Measurements from ENCODE around the gene ALG14.
A peak's percentile ranks its signal among the peaks of the same experiment; 100 is the strongest.
"Not testable (repeated sequence)": the region's sequence is repeated elsewhere in the genome, so short reads cannot be mapped to it uniquely, and the experiment has no call there.

The ALG14 gene

DNA sequence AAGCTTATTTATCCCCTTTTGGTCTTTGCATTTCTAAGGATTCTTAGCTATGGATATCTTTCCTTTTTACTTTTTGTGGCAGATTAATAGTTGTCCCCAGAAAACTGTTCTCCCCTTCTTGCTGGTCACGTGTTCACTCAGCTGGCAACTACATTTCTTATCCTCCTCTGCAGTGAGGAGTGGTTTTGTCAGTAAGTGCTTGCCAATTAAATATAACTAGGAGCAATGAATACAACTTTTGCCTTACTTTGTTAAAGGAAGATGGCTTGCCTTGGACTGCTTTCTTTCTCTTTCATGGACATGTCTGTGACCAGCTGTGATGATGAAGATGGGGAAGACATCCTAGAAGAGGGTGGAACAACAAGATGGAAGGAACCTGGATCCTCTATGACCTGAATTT lies 15.6 kb upstream of the ALG14 start:
- no peak for DNase-seq (ENCODE audit: low read depth in 3 of 3)

DNA sequence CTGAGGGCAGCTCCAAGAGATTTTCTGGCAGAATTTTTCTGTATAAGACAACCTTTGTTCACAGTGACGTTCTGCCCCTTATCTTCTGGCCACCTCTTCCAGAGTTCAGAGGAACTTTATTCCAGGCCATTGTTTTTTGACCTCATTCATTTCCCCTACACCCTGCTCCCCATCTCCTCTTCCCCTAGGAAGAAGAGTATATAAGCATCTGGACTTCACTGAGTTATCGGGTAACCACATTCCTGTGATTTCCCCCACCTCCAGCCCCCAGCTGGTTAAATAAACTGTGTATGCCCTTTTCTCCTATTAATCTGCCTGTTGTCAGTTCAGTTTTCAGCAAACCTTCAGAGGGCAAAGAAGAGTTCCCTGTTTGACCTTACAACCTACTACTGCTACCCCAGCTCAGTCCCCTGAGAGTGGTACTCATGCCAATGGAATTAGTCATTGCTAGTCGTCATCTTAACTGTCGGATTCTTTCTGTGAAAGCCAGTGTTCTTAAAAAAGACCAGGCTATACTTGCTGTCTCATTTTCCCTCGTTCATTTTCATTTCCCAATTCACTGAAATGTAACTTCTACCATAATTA lies 14.3 kb upstream of the ALG14 start:
- no peak for DNase-seq (ENCODE audit: low read depth in 3 of 3)

DNA sequence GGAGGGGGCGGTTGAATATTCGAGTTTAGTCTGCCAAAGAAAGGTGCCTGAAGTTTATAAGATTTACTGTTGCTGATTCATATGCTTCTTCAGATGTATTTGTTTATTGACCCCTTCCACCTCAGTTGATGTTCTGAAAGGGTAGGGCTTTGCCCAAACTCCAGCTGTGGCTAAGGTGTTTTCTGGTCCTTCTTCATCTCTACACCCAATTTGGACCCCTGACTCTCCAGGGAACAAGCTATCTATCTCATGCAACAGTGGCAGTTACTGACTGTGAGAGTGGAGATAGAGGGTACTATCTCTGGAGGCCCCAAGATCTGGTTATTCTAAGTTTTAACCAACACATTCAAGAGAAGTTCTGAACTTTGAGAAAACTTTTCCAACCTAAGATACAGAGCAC lies 12.6 kb upstream of the ALG14 start:
- DNase-seq (ENCODE audit: low read depth in 3 of 3), result no peak

DNA sequence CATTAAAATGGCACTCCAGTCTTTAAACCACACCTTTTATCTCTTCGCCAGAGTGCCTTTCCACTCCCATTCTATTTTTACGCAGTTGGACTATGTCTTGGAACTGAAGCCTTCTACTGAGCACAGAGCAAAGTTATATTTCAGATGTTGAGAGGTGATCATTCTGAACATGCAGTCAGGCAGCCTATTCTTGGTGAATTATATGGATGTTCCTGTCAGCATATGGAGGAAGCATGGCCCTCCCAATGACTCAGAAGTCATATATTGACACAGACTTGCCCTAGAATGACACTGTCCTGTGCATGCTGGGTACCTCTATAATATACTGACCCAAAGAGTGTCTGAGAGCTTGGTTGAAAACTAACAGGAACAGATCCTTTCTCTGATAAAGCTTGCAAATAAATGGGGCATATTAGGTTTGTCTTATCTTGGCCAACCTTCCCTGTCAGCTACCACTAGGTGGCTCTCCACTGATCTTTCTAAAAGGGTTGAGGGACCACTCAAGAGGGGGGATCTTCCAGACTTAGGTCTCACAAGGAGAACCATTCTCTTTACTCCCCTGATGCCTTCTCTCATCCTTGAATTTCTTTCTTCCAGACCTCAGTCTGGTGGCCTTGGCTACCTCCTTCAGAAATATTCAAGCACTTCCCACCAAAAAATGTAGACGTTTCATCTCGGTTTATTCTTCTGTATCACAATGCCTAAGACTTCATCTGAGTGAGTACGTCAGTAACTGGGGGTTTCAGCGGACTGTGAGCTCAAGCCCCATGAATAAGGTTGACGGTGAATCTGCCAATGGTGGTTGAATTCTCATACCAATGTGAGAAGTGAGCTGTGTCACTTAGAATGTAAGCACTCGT lies 11.8 kb upstream of the ALG14 start:
- no peak for DNase-seq (ENCODE audit: low read depth in 3 of 3)

DNA sequence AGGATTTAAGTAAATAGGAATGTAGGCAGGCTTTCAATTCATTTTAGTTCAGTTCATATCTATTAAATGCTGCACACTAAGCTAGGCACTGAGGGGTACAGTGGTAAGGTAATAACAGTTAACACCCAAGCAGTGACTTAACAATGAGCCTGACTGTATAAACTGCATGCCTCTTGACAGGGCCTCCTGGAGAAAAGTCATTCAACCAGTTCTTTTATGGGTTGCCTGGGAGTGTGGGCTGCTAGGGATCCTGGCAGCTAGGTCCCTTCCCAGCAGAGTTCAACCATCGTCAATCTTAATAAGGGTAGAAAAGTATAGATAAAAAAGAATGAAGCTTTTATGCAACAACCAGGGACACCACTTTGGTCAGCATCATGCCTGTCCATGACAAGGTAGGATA lies 8.1 kb upstream of the ALG14 start:
- DNase-seq (ENCODE audit: low read depth in 3 of 3), result no peak

DNA sequence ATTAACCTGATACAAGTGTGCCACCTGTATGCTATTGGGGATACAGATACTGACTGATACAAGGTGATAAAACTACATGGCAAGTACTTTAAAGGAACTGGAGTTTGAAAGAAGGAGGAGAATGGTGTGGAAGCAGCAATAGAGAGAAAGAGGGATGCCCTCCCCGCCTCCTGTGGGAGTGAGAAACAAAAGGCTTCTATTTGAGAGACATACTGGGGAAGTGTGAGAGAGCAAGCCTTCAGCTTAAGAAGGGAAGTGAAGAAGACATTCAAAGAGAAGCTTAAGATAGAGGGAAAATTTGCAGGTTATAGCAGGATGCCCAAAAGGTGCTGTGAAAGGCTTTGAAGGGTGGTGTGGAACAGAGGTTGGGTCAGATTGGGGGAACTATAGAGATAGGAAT lies 7.7 kb upstream of the ALG14 start:
- DNase-seq (ENCODE audit: low read depth in 3 of 3), result no peak

DNA sequence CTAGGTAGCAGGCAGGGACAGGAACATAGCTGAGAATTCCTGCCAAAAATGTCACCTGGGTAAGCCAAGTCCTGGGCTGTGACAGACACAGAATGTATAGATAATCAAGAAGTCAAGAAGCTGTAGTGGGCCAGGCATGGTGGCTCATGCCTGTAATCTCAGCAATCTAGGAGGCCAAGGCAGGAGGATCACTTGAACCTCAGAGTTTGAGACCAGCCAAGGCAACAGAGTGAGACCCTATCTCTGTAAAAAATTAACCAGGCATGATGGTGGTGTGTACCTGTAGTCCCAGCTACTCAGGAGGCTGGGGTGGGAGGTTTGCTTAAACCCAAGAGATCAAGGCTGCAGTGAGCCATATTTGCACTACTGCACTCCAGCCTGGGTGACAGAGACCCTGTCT lies 3.3 kb upstream of the ALG14 start:
- no peak for DNase-seq (ENCODE audit: low read depth in 3 of 3)

DNA sequence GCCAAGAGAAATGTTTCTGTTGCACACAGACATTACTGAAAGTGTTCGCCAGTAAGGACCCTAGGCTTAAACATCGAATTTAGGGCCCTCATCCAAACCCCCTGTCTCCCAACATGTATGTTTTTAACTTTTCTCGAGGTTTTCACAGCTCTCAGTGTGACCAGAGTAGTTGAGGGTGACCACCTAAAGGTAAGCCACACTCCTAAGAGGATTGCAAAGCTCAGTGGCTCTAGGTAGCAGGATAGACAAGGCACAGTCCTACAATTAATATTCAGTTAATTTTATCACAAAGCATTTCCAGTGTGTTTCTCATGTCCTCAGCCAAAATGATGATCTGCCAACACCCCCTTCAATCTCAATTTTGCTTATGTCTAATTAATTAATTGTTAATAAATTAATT lies 695 bp upstream of the ALG14 start:
- no peak for DNase-seq (ENCODE audit: low read depth in 3 of 3)

DNA sequence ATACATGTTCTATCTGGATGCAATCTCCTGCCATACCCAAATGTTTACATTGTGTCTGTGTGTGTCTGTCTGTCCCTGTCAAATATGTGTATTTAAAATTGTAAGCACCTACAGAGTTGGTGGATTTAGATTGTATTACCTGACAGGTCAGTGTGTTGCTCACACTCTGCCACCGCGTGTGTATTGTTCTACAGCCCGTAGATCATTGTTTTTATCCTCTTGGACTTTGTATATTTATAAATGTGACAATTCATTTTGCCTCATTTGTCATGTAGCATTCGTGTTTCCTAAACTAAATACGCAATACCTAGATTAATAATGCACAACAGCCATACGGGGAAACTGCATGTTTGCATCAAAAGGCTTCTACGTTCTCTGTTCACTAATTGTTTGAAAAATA lies 634 bp downstream of the ALG14 start:
- no peak for DNase-seq (ENCODE audit: low read depth in 3 of 3)

DNA sequence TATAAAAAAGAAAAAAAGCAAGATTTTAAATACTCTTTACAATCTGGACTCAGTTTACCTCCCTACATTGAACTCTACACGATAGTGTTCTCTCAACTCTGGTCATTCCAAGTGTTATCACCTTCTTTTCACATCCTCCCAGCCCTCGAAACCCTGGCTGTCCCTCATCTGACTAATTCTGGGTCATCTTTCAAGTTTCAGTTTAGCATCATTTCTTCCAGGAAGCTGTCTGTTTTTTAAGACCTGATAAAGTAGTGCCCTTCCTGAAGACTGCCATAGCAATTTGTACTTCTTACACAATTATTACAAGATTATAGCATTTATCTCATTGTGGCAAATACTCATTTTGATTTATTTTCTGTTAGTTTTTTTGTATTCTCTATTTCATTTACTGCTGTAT lies 1.2 kb downstream of the ALG14 start:
- DNase-seq (ENCODE audit: low read depth in 3 of 3), result no peak

DNA sequence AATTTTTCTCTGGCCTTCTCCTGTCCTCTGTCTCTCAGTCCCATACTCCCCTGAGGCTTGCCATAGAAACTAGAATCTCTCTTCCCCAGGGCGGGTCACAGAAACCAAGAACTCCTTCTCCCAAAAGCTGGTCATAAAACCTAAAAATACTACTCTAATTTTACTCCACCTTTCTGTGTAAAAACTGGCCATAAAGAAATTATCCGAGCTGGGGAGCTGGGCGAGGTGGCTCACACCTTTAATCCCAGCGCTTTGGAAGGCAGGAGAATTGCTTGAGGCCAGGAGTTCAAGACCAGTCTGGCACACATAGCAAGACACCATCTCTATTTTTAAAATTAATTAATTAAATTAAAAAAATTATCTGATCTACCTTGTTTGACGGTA lies 3.0 kb downstream of the ALG14 start:
- DNase-seq (ENCODE audit: low read depth in 3 of 3), result no peak

DNA sequence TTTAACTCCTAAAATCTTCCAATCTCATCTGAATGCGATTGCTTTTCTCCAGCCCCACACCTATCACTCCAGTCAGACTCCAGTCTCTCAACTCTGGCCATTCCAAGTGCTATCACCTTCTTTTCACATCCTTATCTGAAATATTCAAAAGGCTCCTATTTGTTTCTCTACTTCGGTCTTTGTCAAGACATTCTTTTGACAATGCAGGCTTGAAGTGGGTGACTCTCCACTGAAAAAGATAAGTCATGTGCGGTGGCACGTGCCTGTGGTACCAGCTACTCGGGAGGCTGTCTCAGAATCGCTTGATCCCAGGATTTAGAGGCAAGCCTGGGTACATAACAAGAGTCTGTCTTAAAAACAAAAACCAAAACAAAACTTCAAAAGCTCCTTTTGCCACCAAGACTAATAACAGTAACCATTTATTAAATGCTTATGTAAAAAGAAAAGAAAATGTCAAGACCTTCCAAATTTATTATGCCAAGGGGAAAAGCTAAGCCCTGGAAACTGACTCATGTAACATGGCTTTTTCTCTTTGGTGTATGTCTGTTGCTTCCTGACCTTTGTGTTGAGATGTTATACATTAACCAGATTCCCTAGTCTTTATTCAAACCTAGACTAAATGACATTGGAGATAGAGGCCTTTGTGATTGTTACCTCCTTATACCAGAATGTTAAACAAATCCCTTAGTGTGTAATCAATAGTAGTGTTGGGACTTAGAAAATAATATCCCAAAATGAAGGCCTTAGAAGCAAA lies 3.6 kb downstream of the ALG14 start:
- DNase-seq (ENCODE audit: low read depth in 3 of 3), result no peak

DNA sequence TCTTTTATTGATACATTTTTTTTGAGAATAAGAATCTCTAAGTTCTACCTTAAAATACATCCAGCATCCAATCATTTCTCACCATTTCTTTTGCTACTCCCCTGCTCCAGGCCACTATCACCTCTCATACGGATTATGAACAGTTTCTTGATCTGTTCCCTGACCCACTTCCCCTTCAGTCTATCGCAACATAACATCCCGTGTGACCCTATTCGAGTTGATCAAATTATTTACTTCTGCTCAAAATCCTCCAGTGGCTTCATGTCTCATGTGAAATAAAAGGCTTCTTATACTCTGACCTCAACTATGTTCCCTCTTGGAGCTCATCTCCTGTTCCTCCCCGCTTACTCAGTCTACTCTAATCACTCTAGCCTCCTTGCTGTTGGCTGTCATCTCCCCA lies 5.2 kb downstream of the ALG14 start:
- DNase-seq (ENCODE audit: low read depth in 3 of 3), result no peak

DNA sequence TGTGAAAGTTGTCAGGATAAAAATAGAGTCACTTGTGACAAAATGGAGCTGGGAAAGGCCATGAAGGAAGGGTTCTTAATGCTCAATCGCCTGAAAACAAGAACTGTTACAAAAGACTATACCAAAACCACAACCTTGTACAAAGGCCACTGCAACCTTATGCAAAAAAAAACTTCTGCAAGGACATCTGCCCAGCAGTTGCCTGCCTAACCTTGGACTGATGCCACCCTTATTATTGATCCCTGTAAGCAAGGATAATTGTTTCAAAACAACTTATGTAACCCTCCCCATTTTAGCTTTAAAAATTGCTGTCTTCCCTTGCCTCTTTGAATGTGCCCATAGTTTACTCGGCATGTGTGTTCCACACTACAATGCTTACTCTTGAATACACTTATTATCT lies 5.7 kb downstream of the ALG14 start:
- DNase-seq (ENCODE audit: low read depth in 3 of 3), result no peak

DNA sequence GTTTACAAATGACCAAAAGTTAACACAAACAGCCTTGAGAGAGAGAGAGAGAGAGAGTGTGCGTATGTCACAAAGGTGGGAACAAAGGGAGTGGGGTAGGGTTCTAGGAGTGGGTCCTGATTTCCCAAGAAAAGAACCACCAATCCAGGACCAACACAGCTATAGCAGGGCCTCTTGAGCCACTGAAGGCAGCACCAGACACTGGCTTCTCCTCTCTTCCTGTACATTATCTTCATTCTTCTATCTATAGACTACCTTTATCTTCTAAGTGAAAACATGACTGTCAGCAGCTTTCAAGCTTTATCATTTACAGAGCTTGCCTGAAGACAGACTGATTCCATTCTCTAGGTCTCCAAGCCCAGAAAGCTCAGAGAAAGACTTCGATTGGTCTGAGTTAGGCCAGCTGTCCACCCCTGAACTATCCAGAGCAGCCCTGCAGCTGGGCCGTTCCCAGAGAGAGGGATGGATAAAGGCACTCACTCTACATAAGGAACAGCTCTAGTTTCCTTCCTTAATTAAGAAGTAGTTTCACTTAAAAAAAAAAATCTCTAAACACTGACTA lies 11.2 kb downstream of the ALG14 start:
- no peak for DNase-seq (ENCODE audit: low read depth in 3 of 3)

DNA sequence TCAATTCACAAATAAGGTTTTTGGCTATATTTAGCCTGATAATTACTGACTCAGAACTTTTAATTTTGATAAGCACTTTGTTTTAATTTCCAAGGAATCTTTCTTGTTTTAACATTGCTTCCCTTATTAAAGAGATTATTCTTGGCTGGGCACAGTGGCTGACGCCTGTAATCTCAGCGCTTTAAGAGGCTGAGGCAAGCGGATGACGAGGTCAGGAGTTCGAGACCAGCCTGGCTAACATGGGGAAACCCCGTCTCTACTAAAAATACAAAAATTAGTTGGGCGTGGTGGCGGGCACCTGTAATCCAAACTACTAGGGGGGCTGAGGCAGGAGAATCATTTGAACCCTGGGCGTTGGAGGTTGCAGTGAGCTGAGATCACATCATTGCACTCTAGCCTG lies 13.8 kb downstream of the ALG14 start:
- DNase-seq (ENCODE audit: low read depth in 3 of 3), result no peak

DNA sequence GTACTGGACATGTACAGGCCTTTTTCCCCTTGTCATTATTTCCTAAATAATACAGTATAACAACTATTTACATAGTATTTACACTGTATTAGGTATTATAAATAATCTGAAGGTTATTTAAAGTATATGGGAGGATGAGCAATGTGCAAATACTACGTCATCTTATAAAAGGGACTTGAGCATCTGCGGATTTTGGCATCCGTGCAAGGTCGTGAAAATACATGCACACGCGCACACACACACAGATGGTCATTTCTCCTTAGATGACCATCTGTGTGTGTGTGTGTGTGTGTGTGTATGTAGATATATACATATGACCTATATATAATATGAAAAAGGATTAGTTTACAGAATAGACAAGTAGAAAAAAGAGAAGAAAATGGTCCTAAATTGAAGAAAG lies 15.4 kb downstream of the ALG14 start:
- no peak for DNase-seq (ENCODE audit: low read depth in 3 of 3)

DNA sequence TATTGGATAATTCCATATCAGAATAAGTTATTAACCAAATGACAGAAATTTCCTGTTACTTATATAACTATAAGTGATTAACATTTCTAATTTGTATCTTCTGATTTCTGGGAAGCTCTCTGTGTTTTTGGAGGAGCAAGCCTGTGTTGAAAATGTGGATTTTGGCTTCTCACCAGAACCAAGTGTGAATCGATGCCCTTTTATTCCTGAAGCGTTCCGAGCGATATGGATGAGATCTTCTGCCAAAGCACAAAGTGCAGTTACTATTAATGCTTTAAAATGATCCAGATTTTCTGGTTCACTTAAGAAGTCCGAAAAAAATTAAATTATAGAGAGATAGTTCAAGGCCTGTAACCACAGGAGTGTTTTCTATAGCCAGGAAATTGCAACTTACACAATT lies 22.8 kb downstream of the ALG14 start:
- no peak for DNase-seq (ENCODE audit: low read depth in 3 of 3)

DNA sequence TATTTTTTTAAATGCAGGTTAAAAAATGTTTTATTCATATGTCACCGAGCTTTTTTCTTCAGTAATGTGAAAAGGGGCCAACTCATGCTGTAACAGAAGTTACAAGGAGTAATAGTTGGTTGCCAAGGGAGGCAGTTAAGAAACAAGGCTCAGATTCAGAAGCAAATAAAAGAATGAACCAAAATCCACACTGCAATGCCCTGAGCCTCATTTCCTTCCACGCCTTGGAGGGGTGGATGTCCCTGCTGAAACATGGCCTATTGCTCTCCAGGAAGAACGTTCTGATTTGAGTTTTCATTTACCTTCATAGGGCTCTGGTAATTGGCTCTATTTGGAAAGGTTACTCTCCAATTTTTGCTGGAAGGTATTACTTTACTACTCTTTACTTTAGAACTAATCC lies 24.4 kb downstream of the ALG14 start:
- DNase-seq (ENCODE audit: low read depth in 3 of 3), result no peak

DNA sequence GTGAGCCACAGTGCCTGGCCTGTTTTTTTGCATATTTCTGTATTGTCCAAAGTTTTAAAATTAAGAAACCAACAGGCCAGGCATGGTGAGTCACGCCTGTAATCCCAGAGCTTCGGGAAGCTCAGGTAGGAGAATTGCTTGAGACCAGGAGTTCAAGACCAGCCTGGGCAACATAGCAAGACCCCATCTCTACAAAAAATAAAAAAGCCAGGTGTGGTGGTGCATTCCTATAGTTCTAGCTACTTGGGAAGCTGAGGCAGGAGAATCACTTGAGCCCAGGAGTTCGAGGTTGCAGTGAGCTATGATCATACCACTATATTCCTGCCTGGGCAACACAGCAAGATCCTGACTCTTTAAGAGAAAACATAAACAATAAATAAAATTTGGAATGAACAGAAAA lies 25.1 kb downstream of the ALG14 start:
- not testable (repeated sequence) for DNase-seq (ENCODE audit: low read depth in 3 of 3)

DNA sequence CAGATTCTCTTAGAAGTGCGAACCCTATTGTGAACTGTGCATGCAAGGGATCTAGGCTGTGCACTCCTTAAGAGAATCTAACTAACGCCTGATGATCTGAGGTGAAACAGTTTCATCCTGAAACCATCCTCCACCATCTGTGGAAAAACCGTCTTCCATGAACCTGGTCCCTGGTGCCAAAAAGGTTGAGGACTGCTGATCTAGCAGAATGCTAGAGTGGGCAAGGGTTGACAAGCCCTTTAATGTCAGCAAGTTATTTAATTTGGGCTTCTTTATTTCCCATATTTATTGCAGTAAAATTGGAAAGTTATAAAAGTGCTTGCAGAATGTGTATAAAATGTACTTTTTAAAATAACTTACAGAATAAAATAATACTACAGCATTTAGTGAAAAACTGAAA lies 26.4 kb downstream of the ALG14 start:
- no peak for DNase-seq (ENCODE audit: low read depth in 3 of 3)

DNA sequence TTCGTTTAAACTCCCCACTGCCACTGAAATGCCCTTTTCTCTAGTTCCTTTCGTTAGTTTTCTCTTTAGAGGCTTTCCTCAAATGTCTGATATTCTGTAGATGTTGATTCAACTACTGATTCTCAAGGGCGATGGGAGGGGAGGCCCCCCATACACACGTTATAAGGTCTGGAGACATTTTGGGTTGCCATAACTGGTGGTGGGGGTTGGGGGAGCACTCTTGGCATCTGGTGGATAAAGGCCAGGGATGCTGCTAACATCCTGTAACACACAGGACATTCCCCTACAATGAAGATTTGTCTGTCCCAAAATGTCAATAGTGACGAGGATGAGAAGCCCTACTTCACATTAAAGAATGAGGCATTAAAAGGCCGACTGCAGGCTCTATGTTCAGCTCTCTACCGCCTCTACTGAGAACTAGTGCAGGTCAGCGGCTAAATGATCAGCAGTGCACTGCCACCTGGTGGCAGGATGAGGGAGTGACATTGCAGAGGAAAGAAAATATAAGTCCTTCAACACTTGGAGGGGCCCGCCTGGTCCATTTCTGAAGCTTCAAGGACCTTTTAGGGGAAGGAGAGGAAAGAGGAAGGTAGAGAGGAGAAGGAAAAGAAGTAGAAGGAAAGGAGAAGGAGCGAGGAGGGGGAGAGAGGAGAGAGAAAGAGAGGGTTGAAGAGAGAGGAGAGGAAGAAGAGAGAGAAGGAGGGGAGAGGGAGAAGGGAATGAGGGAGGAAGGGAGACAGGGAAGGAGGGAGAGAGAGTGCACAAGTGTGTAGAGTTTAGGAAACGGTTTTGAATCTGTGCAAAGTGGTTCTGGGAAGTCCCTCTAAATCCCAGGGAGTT lies 29.4 kb downstream of the ALG14 start:
- peak; percentile 45 to 60 (median 57) for DNase-seq (ENCODE audit: low read depth in 3 of 3)
